Spleen (tissue), 7 donors: Measurements from ENCODE around the gene PLEKHG3.

Source experiments
- CTCF ChIP-seq, 11 experiments: fragments of 200-600 bp in 7 of 11; fragments of 450-650 bp in 4 of 11; sonication (generic) in 4 of 11; IDR thresholded peaks in 8 of 11; conservative IDR thresholded peaks in 3 of 11; 1 replicate in 7 of 11; 2 replicates in 4 of 11; pipeline versions ENCODE4 v1.4.0 to v1.8.0; 2016 to 2021; ENCODE audit warnings: antibody characterized with exemption in 11 of 11, inconsistent platforms in 4 of 11, mild to moderate bottlenecking in 1 of 11
- POLR2A ChIP-seq, 3 donors: fragments of 450-650 bp; IDR thresholded peaks; one replicate each; pipeline ENCODE4 v1.5.1; 2017; ENCODE audit warnings: antibody characterized with exemption in 3 of 3, mild to moderate bottlenecking in 1 of 3
- POLR2AphosphoS5 ChIP-seq, 3 donors: sonication (generic); formaldehyde crosslinking; IDR thresholded peaks; one replicate each; pipeline ENCODE4 v1.5.1; 2017; ENCODE audit warnings: antibody characterized with exemption in 3 of 3
- donor health status: DM: no; HTN: no; CAD: no; lungs with moderate emphysema.
- donor health status: DM: no; HTN: no; CAD: no.
- donor health status: DM: no; HTN: no; CAD: no.

DNA sequence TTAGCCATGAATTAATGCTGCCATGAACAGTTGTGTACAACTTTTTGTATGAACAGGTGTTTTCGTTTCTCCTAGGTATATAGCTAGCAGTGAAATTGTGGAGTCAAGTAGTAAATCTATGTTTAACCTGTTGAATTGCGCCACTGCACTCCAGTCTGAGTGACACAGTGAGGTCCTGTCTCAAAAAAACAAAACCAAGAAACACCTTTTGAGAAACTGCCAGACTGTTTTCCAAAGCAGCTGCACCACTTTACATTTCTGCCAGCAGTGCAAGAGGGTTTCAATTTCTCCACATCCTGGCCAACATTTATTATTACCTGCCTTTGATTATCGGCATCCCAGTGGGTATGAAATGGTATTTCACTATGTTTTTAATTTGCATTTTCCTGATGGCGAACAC is 3.3 kb upstream of the PLEKHG3 start:
- TF ChIP-seq POLR2AphosphoS5 (IDR thresholded peaks at IDR 0.05) (no peak), CTCF (IDR thresholded peaks at IDR 0.05 in 8 of 11, conservative IDR thresholded peaks at IDR 0.05 in 3 of 11) (no peak), POLR2A (IDR thresholded peaks at IDR 0.05) (no peak)
